GM23338 (cell line): ENCODE measurements around the gene VSTM2A. TPM values are rescaled to one million over a fixed set of nuclear protein-coding genes. Genes with fewer than 3 reads are reported as not detected.

Source experiments
- ATAC-seq: fragments of 200-7000 bp; cut with Tn5 transposase; 3 replicates; pipeline ENCODE4 v1.9.1; 2020
- DNase-seq: peaks from one replicate; pipeline ENCODE4 v3.0.0-alpha.2; 2015; ENCODE audit warnings: low spot score
- H2AFZ ChIP-seq: fragments of 200-600 bp; sonication (generic); 2 replicates; pipeline ENCODE4 v1.8.0; 2016; ENCODE audit warnings: antibody characterized with exemption, mild to moderate bottlenecking, moderate library complexity
- H3F3A ChIP-seq: fragments of 200-600 bp; sonication (generic); replicated peaks from 2 replicates; pipeline ENCODE4 v1.8.0; 2017; ENCODE audit warnings: antibody characterized with exemption, mixed run types, low read depth
- H3K27ac ChIP-seq: fragments of 200-600 bp; sonication (generic); 2 replicates; pipeline ENCODE4 v1.6.1; 2016; ENCODE audit warnings: low read depth
- H3K27me3 ChIP-seq: fragments of 200-600 bp; sonication (generic); 2 replicates; pipeline ENCODE4 v1.8.0; 2016; ENCODE audit warnings: mild to moderate bottlenecking, mixed run types, moderate library complexity; ENCODE audit not compliant: insufficient read depth
- H3K36me3 ChIP-seq: fragments of 200-600 bp; sonication (generic); 2 replicates; pipeline ENCODE4 v1.8.0; 2016; ENCODE audit warnings: mild to moderate bottlenecking; ENCODE audit not compliant: insufficient read depth
- H3K4me1 ChIP-seq: fragments of 200-600 bp; sonication (generic); 2 replicates; pipeline ENCODE4 v1.8.0; 2016; ENCODE audit warnings: mild to moderate bottlenecking, moderate library complexity; ENCODE audit not compliant: insufficient read depth
- H3K4me2 ChIP-seq: fragments of 200-600 bp; sonication (generic); 2 replicates; pipeline ENCODE4 v1.7.1; 2017; ENCODE audit warnings: mixed run types
- H3K4me3 ChIP-seq: fragments of 200-600 bp; sonication (generic); 2 replicates; pipeline ENCODE4 v1.6.1; 2016; ENCODE audit warnings: mixed run types
- H3K79me2 ChIP-seq: fragments of 200-600 bp; sonication (generic); replicated peaks from 2 replicates; pipeline ENCODE4 v1.8.0; 2017; ENCODE audit warnings: mild to moderate bottlenecking; ENCODE audit not compliant: insufficient read depth
- H3K9me2 ChIP-seq: fragments of 200-600 bp; sonication (generic); 2 replicates; pipeline ENCODE4 v1.8.0; 2017; ENCODE audit not compliant: insufficient read depth
- H4K20me1 ChIP-seq: fragments of 200-600 bp; sonication (generic); replicated peaks from 2 replicates; pipeline ENCODE4 v1.8.0; 2017; ENCODE audit warnings: mild to moderate bottlenecking; ENCODE audit not compliant: insufficient read depth
- H3K27ac Mint-ChIP-seq: 2 replicates; pipeline ENCODE4 v1.8.0; 2020; ENCODE audit warnings: inconsistent platforms, mild to moderate bottlenecking, moderate library complexity, mixed read lengths
- H3K27me3 Mint-ChIP-seq: 3 replicates; pipeline ENCODE4 v1.8.0; 2022; ENCODE audit warnings: low read depth, mild to moderate bottlenecking, moderate library complexity, mixed read lengths, inconsistent platforms; ENCODE audit not compliant: insufficient read depth, poor library complexity
- H3K36me3 Mint-ChIP-seq: 3 replicates; pipeline ENCODE4 v1.8.0; 2021; ENCODE audit warnings: low read depth, mild to moderate bottlenecking, inconsistent platforms, moderate library complexity, mixed read lengths
- H3K4me1 Mint-ChIP-seq: 3 replicates; pipeline ENCODE4 v1.8.0; 2020; ENCODE audit warnings: mild to moderate bottlenecking, inconsistent platforms, mixed read lengths
- H3K4me3 Mint-ChIP-seq: 3 replicates; pipeline ENCODE4 v1.8.0; 2021; ENCODE audit warnings: moderate library complexity, mild to moderate bottlenecking, inconsistent platforms, mixed read lengths
- H3K9me3 Mint-ChIP-seq: 3 replicates; pipeline ENCODE4 v1.8.0; 2020; ENCODE audit warnings: moderate library complexity, mild to moderate bottlenecking, inconsistent platforms, mixed read lengths
- CREB1 ChIP-seq: fragments of 250-450 bp; sonication (Bioruptor Pico); IDR thresholded peaks from 2 replicates; pipeline ENCODE4 v1.5.0; 2020; ENCODE audit warnings: low read depth, mild to moderate bottlenecking, moderate library complexity
- CTCF ChIP-seq, 2 experiments: fragments of 200-600 bp in 1 of 2; sonication (generic) in 1 of 2; conservative IDR thresholded peaks; 2 replicates each; pipeline versions ENCODE4 v1.5.1 to v1.6.1; 2016 to 2017; ENCODE audit warnings: antibody characterized with exemption in 2 of 2, low read depth in 2 of 2, mild to moderate bottlenecking in 2 of 2, moderate library complexity in 1 of 2
- EZH2 ChIP-seq: fragments of 200-600 bp; sonication (generic); IDR thresholded peaks from one replicate; pipeline ENCODE4 v1.8.0; 2017; ENCODE audit warnings: antibody characterized with exemption, mild to moderate bottlenecking, low read depth; ENCODE audit not compliant: unreplicated experiment
- NANOG ChIP-seq: IDR thresholded peaks from 2 replicates; pipeline ENCODE4 v1.6.1; 2016; ENCODE audit warnings: antibody characterized with exemption, borderline replicate concordance
- STAT1 ChIP-seq: IDR thresholded peaks from one replicate; pipeline ENCODE4 v1.6.1; 2016; ENCODE audit warnings: antibody characterized with exemption; ENCODE audit not compliant: unreplicated experiment
- ZNF114 ChIP-seq: fragments of 250-450 bp; sonication (Bioruptor Pico); IDR thresholded peaks from 2 replicates; pipeline ENCODE4 v1.5.0; 2020; ENCODE audit warnings: mild to moderate bottlenecking, moderate library complexity
- polyA plus RNA-seq: library from polyadenylated mRNA; unstranded; fragments of >200 nt; fragmentation: Nextera tagmentation; extraction: Ambion mirVana; gene quantifications from 2 replicates; pipeline ENCODE4 v1.2.1, GENCODE V29; 2016
- total RNA-seq: library from RNA; depleted of rRNA; stranded (reverse); fragments of >200 nt; shearing (Covaris generic); gene quantifications from 2 replicates; pipeline ENCODE4 v1.2.3, GENCODE V29; 2014
- TF ChIP-seq, protein P1 (sequence below): IDR thresholded peaks from 2 replicates; pipeline ENCODE4 v1.6.1; 2016; ENCODE audit warnings: antibody characterized with exemption

VSTM2A gene
- total and polyA plus RNA-seq, 2 experiments from 2014 or later: 0.73 to 0.79 TPM

- TF ChIP-seq, protein P1, sequence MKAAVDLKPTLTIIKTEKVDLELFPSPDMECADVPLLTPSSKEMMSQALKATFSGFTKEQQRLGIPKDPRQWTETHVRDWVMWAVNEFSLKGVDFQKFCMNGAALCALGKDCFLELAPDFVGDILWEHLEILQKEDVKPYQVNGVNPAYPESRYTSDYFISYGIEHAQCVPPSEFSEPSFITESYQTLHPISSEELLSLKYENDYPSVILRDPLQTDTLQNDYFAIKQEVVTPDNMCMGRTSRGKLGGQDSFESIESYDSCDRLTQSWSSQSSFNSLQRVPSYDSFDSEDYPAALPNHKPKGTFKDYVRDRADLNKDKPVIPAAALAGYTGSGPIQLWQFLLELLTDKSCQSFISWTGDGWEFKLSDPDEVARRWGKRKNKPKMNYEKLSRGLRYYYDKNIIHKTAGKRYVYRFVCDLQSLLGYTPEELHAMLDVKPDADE: no peak
- no peak for TF ChIP-seq STAT1
- TF ChIP-seq NANOG: no peak
Observed at GRCh38 chr7:54545241-54545563, 3.0 kb downstream of the VSTM2A start (continued).

DNA sequence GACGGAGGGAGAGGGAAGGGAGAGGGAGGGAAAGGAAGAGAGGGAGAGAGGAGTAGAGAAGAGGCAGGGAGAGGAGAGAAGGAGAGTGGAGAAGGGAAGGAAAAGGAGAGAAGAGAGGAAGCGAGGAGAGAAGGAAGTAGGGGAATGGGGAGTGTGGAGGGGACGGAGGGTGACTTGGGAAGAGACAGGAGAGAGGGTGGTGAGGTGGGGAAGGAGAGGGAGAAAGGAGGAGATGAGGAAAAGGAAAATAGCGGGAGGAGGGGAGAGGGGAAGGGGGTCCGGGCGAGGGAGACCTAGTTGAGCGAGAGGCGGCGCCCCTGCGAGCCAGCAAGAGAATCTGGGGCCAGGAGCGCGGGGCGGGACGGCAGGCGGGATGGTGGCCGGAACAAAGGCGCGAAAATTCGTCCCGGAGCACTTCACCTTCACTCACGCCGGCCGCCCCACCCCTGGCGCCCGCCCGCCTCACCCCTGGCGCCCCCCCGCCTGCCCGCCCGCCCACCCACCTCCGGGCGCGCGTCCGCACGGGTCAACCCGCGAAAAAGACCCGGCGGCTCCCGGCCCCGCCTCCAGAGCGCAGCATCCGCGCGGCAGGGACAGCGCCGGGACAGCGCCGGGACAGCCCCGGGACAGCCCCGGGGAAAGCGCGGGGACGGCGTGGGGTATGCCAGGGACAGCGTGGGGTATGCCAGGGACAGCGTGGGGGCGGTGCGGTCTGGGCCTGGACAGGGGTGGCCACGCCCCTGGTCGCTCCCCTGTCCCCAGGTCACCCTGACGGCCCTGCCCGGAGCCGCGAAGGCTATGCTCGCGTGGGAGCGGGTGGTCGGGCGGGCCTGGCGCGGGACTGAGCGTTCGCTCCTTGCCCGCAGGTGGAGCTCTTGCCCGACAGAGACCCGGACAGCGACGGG lies 4.2 kb downstream of the VSTM2A start:
- Mint-ChIP-seq H3K27me3 (peaks cover 43% of the 10 kb centered on the region), H3K36me3 (no peaks in the 10 kb centered on the region), H3K27ac (no peak overlapping the region), H3K4me1 (peaks cover 25% of the 10 kb centered on the region; the same call in 2 of the 3 replicates), H3K9me3 (no peaks in the 10 kb centered on the region), H3K4me3 (peak overlapping the region; percentile 74)
- Histone ChIP-seq H3K36me3 (no peaks in the 10 kb centered on the region), H2AFZ (peak overlapping the region; percentile 83), H4K20me1 (no peaks in the 10 kb centered on the region), H3K79me2 (no peaks in the 10 kb centered on the region), H3F3A (0 out of 2 replicates have a peak, but pooled peaks cover 2% of the 10 kb centered on the region), H3K27me3 (peaks cover 61% of the 10 kb centered on the region), H3K4me2 (peak overlapping the region; percentile 92), H3K4me1 (peaks cover 31% of the 10 kb centered on the region), H3K27ac (no peak overlapping the region), H3K9me2 (no peaks in the 10 kb centered on the region), H3K4me3 (peak overlapping the region; percentile 63)
- ATAC-seq (peak; percentile 57), DNase-seq (peak; percentile 77)
- TF ChIP-seq CTCF (conservative IDR thresholded peaks at IDR 0.05; ENCODE audit: low read depth in 2 of 2) (peak; percentile 46 to 71), CREB1 (CRISPR knock-in tag) (no peak)

- Mint-ChIP-seq H3K4me3 (peak overlapping the region; percentile 74), H3K36me3 (no peaks in the 10 kb centered on the region), H3K9me3 (no peaks in the 10 kb centered on the region), H3K4me1 (peaks cover 20% of the 10 kb centered on the region; the same call in 2 of the 3 replicates), H3K27ac (no peak overlapping the region), H3K27me3 (peaks cover 38% of the 10 kb centered on the region)
- no peaks in the 10 kb centered on the region for H3K36me3 ChIP-seq
- DNase-seq: no peak
- peak overlapping the region; percentile 83 for H2AFZ ChIP-seq
- no peak overlapping the region for H3K27ac ChIP-seq
- peak overlapping the region; percentile 63 for H3K4me3 ChIP-seq
- no peak for ATAC-seq
- TF ChIP-seq ZNF114 (CRISPR knock-in tag) (no peak), EZH2 (peak; percentile 32)
- H3K9me2 ChIP-seq: no peaks in the 10 kb centered on the region
- H3K4me1 ChIP-seq: peaks cover 27% of the 10 kb centered on the region
- no peaks in the 10 kb centered on the region for H3K79me2 ChIP-seq
- peaks cover 57% of the 10 kb centered on the region for H3K27me3 ChIP-seq
- 0 out of 2 replicates have a peak, but pooled peaks cover 2% of the 10 kb centered on the region for H3F3A ChIP-seq
- peak overlapping the region; percentile 92 for H3K4me2 ChIP-seq
- no peaks in the 10 kb centered on the region for H4K20me1 ChIP-seq
Observed at GRCh38 chr7:54546986-54547314, 4.8 kb downstream of the VSTM2A start.
